Activated T-cell treated with anti-CD3 and anti-CD28 coated beads for 1 hour (primary cell): Measurements from ENCODE around the gene ECE1.
"Not testable (repeated sequence)": the region's sequence is repeated elsewhere in the genome, so short reads cannot be mapped to it uniquely, and the experiment has no call there.

Source experiments
- DNase-seq: peaks from one replicate; pipeline ENCODE4 v3.0.0-alpha.2; 2020; ENCODE audit warnings: low read depth

Gene ECE1

GRCh38 chr1:21176586-21177555, 113.4 kb downstream of the ECE1 start, which contains the start of gene EIF4G3:
EIF4G3 (minus strand) TSS chr1:21176897; CDS start chr1:21002742, 174,155 bp downstream.
- DNase-seq: peak; percentile 99

- peak; percentile 17 for DNase-seq
These were observed 114.3 kb downstream of the ECE1 start for GRCh38 chr1:21175670-21176581.

GRCh38 chr1:21175324-21175669, 115.0 kb downstream of the ECE1 start:
- DNase-seq: no peak

GRCh38 chr1:21174654-21175323, 115.5 kb downstream of the ECE1 start:
- no peak for DNase-seq

GRCh38 chr1:21174230-21174629, 116.0 kb downstream of the ECE1 start:
- DNase-seq: no peak

- not testable (repeated sequence) for DNase-seq
These were observed 117.2 kb downstream of the ECE1 start for GRCh38 chr1:21173096-21173495.

- DNase-seq: not testable (repeated sequence)
These were observed 119.4 kb downstream of the ECE1 start for GRCh38 chr1:21170837-21171236.

- DNase-seq: no peak
These were observed 121.8 kb downstream of the ECE1 start for GRCh38 chr1:21168444-21168843.
